ENCODE measurements around the gene ABR.
A peak's percentile ranks its signal among the peaks of the same experiment; 100 is the strongest.
"Not testable (repeated sequence)": the region's sequence is repeated elsewhere in the genome, so short reads cannot be mapped to it uniquely, and the experiment has no call there.

Gene ABR

GRCh38 chr17:1173432-1174262 is 6.1 kb downstream of the ABR start:
- no peak for DNase-seq (ENCODE audit: low spot score)

GRCh38 chr17:1171953-1172352 is 7.8 kb downstream of the ABR start:
- no peak for DNase-seq (ENCODE audit: low spot score)

- no peak for DNase-seq (ENCODE audit: low spot score)
Measured at GRCh38 chr17:1170739-1171138, 9.0 kb downstream of the ABR start.

- no peak for DNase-seq (ENCODE audit: low spot score)
Measured at GRCh38 chr17:1169929-1170312, 9.9 kb downstream of the ABR start.

- no peak for DNase-seq (ENCODE audit: low spot score)
Measured at GRCh38 chr17:1169221-1169928, 10.4 kb downstream of the ABR start.

- DNase-seq (ENCODE audit: low spot score) = no peak
Measured at GRCh38 chr17:1168533-1169220, 11.1 kb downstream of the ABR start.

GRCh38 chr17:1166276-1166675 is 13.5 kb downstream of the ABR start:
- DNase-seq (ENCODE audit: low spot score) = no peak

- DNase-seq (ENCODE audit: low spot score) = no peak
Measured at GRCh38 chr17:1165836-1166235, 13.9 kb downstream of the ABR start.

- DNase-seq (ENCODE audit: low spot score) = no peak
Measured at GRCh38 chr17:1164935-1165556, 14.7 kb downstream of the ABR start.

GRCh38 chr17:1162116-1162855 is 17.5 kb downstream of the ABR start:
- no peak for DNase-seq (ENCODE audit: low spot score)

GRCh38 chr17:1160591-1161390 is 19.0 kb downstream of the ABR start:
- DNase-seq (ENCODE audit: low spot score) = no peak

- no peak for DNase-seq (ENCODE audit: low spot score)
Measured at GRCh38 chr17:1159431-1160180, 20.2 kb downstream of the ABR start.

- DNase-seq (ENCODE audit: low spot score) = peak; percentile 67
Measured at GRCh38 chr17:1158879-1159278, 20.9 kb downstream of the ABR start.

GRCh38 chr17:1156864-1157263 is 22.9 kb downstream of the ABR start:
- DNase-seq (ENCODE audit: low spot score) = no peak

GRCh38 chr17:1154704-1155103 is 25.1 kb downstream of the ABR start:
- no peak for DNase-seq (ENCODE audit: low spot score)

GRCh38 chr17:1153795-1154546 is 25.8 kb downstream of the ABR start:
- peak; percentile 92 for DNase-seq (ENCODE audit: low spot score)

GRCh38 chr17:1152582-1152981 is 27.2 kb downstream of the ABR start:
- not testable (repeated sequence) for DNase-seq (ENCODE audit: low spot score)

- DNase-seq (ENCODE audit: low spot score) = no peak
Measured at GRCh38 chr17:1150863-1151600, 28.7 kb downstream of the ABR start.

GRCh38 chr17:1149869-1150268 is 29.9 kb downstream of the ABR start:
- DNase-seq (ENCODE audit: low spot score) = no peak
